Body of pancreas (tissue), 4 donors: ENCODE data around the gene C21orf58. TPM values are rescaled to one million over a fixed set of nuclear protein-coding genes. Genes with fewer than 3 reads are reported as not detected.

ENCODE experiments used
- ATAC-seq: fragments of 150-250 bp; one replicate; pipeline ENCODE4 v1.9.1; 2016
- DNase-seq, 4 donors: peaks; one replicate each; pipeline ENCODE4 v3.0.0-alpha.2; 2019
- H3K27ac ChIP-seq, 4 donors: fragments of 200-600 bp; sonication (generic); 1 replicate in 3 of 4; 2 replicates in 1 of 4; pipeline versions ENCODE4 v1.5.1 to v1.6.1; 2016 to 2019; ENCODE audit warnings: mild to moderate bottlenecking in 1 of 4, mixed read lengths in 1 of 4, moderate library complexity in 1 of 4
- H3K27me3 ChIP-seq, 2 donors: fragments of 200-600 bp; sonication (generic); one replicate each; pipeline ENCODE4 v1.6.0; 2016; ENCODE audit warnings: mild to moderate bottlenecking in 1 of 2
- H3K36me3 ChIP-seq, 2 donors: fragments of 200-600 bp; sonication (generic); replicated peaks in 1 of 2; 2 replicates each; pipeline ENCODE4 v1.5.1; 2016; ENCODE audit warnings: low read depth in 2 of 2; ENCODE audit not compliant: insufficient read depth in 1 of 2
- H3K4me1 ChIP-seq: fragments of 200-600 bp; sonication (generic); one replicate; pipeline ENCODE4 v1.6.0; 2016
- H3K4me3 ChIP-seq, 2 donors: fragments of 200-600 bp; sonication (generic); 1 replicate in 1 of 2; 2 replicates in 1 of 2; pipeline ENCODE4 v1.5.1; 2016 to 2019
- H3K9me3 ChIP-seq, 3 donors: fragments of 200-600 bp; sonication (generic); 1 replicate in 2 of 3; 2 replicates in 1 of 3; pipeline ENCODE4 v1.5.1; 2016
- CTCF ChIP-seq, 7 experiments: fragments of 450-650 bp in 4 of 7; fragments of 200-600 bp in 3 of 7; sonication (generic) in 3 of 7; IDR thresholded peaks; one replicate each; pipeline ENCODE4 v1.5.1; 2016 to 2019; ENCODE audit warnings: antibody characterized with exemption in 7 of 7
- POLR2A ChIP-seq, 3 donors: fragments of 450-650 bp; IDR thresholded peaks; one replicate each; pipeline ENCODE4 v1.6.1; 2016; ENCODE audit warnings: antibody characterized with exemption in 3 of 3, mild to moderate bottlenecking in 2 of 3
- WGBS, 2 donors: methylation state at CpG; one replicate each; pipeline ENCODE4 v1.1.5; 2017; 5-methylcytosine and 5-hydroxymethylcytosine counted together
- intact Hi-C: fragments of 100-400 bp; cut with DNase I; formaldehyde crosslinking; loops from one replicate; pipeline ENCODE4 v1.15.1; 2023
- total RNA-seq, 2 donors: library from RNA; depleted of rRNA; stranded (reverse); fragments of >200 nt; gene quantifications; one replicate each; pipeline ENCODE4 v1.1.0, GENCODE V29; 2016

C21orf58 gene
- total RNA-seq, 2 donors from 2014 or later = 1.6 TPM

GRCh38 chr21:46357335-46357604 is 33.6 kb upstream of the C21orf58 start:
- WGBS, 2 donors = 87 to 96% methylated on average over 4 of the region's 4 CpGs
- ATAC-seq (no peak), DNase-seq (no peak)
- H3K4me3 ChIP-seq = no peak overlapping the region
- no peaks in the 10 kb centered on the region for H3K9me3 ChIP-seq
- no peaks in the 10 kb centered on the region for H3K27me3 ChIP-seq
- no peaks in the 10 kb centered on the region for H3K4me1 ChIP-seq
- intact Hi-C loops = no loop called here
- TF ChIP-seq POLR2A (IDR thresholded peaks at IDR 0.05) (no peak), CTCF (IDR thresholded peaks at IDR 0.05) (no peak)
- no peak overlapping the region for H3K27ac ChIP-seq
- peaks cover 0 to 20% of the 10 kb centered on the region in 2 donors for H3K36me3 ChIP-seq

- no peaks in the 10 kb centered on the region for H3K4me1 ChIP-seq
- H3K27me3 ChIP-seq = no peaks in the 10 kb centered on the region
- H3K9me3 ChIP-seq = no peaks in the 10 kb centered on the region
- no peak overlapping the region for H3K4me3 ChIP-seq
- intact Hi-C loops = no loop called here
- no peak for ATAC-seq
- peaks cover 0 to 21% of the 10 kb centered on the region in 2 donors for H3K36me3 ChIP-seq
- WGBS, 2 donors = 84 to 88% methylated on average over 19 to 23 of the region's 23 CpGs
- no peak overlapping the region for H3K27ac ChIP-seq
- TF ChIP-seq POLR2A (IDR thresholded peaks at IDR 0.05) = no peak
- no peak for TF ChIP-seq CTCF (IDR thresholded peaks at IDR 0.05)
- DNase-seq = no peak
These were observed 33.0 kb upstream of the C21orf58 start for GRCh38 chr21:46356494-46357334.

- intact Hi-C loops = no loop called here
- Histone ChIP-seq H3K36me3 (peaks cover 0 to 23% of the 10 kb centered on the region in 2 donors), H3K9me3 (no peaks in the 10 kb centered on the region), H3K4me1 (no peaks in the 10 kb centered on the region), H3K27ac (no peak overlapping the region), H3K27me3 (no peaks in the 10 kb centered on the region), H3K4me3 (no peak overlapping the region)
- no peak for TF ChIP-seq CTCF (IDR thresholded peaks at IDR 0.05)
- TF ChIP-seq POLR2A (IDR thresholded peaks at IDR 0.05) = no peak
- DNase-seq (no peak), ATAC-seq (no peak)
- 92% methylated on average over 11 of the region's 13 CpGs; no CpG with 5 or more reads in 1 of the 2 donors for WGBS, 2 donors
These were observed 32.3 kb upstream of the C21orf58 start for GRCh38 chr21:46356005-46356338.

- no peaks in the 10 kb centered on the region for H3K9me3 ChIP-seq
- 80 to 94% methylated on average over 2 to 33 of the region's 33 CpGs for WGBS, 2 donors
- no peak overlapping the region for H3K4me3 ChIP-seq
- TF ChIP-seq CTCF (IDR thresholded peaks at IDR 0.05) = no peak
- TF ChIP-seq POLR2A (IDR thresholded peaks at IDR 0.05) = no peak
- no peaks in the 10 kb centered on the region for H3K4me1 ChIP-seq
- ATAC-seq (no peak), DNase-seq (no peak)
- H3K27ac ChIP-seq = no peak overlapping the region
- no peaks in the 10 kb centered on the region for H3K27me3 ChIP-seq
- peaks cover 0 to 26% of the 10 kb centered on the region in 2 donors for H3K36me3 ChIP-seq
- intact Hi-C loops = no loop called here
These were observed 31.7 kb upstream of the C21orf58 start for GRCh38 chr21:46355161-46356004.
